NCI-H446 treated with DMSO at 0.1 percent for 48 hours (cell line): ENCODE results near the gene NR3C1.

Source experiments
- DNase-seq: peaks from one replicate; lab custom pipeline; 2025; lab: John Stamatoyannopoulos, UW

NR3C1 gene

GRCh38 chr5:143398451-143399237 is 4.8 kb downstream of the NR3C1 start:
- no peak for DNase-seq

- no peak for DNase-seq
Measured at GRCh38 chr5:143398053-143398355, 5.5 kb downstream of the NR3C1 start.

- DNase-seq, result no peak
Measured at GRCh38 chr5:143397302-143398052, 6.0 kb downstream of the NR3C1 start.

GRCh38 chr5:143396353-143396940 is 7.0 kb downstream of the NR3C1 start:
- DNase-seq, result no peak

- no peak for DNase-seq
Measured at GRCh38 chr5:143395638-143396352, 7.7 kb downstream of the NR3C1 start.

- no peak for DNase-seq
Measured at GRCh38 chr5:143393524-143393923, 10.0 kb downstream of the NR3C1 start.

GRCh38 chr5:143390941-143391340 is 12.5 kb downstream of the NR3C1 start:
- no peak for DNase-seq

GRCh38 chr5:143390258-143390657 is 13.2 kb downstream of the NR3C1 start:
- DNase-seq, result no peak

- DNase-seq, result no peak
Measured at GRCh38 chr5:143386725-143387124, 16.8 kb downstream of the NR3C1 start.

GRCh38 chr5:143384865-143385657 is 18.4 kb downstream of the NR3C1 start:
- DNase-seq, result no peak

- DNase-seq, result no peak
Measured at GRCh38 chr5:143383988-143384387, 19.5 kb downstream of the NR3C1 start.

GRCh38 chr5:143379606-143380005 is 23.9 kb downstream of the NR3C1 start:
- DNase-seq, result no peak

GRCh38 chr5:143376911-143377813 is 26.3 kb downstream of the NR3C1 start:
- no peak for DNase-seq

- no peak for DNase-seq
Measured at GRCh38 chr5:143376195-143376779, 27.2 kb downstream of the NR3C1 start.

- no peak for DNase-seq
Measured at GRCh38 chr5:143374496-143375217, 28.8 kb downstream of the NR3C1 start.

- no peak for DNase-seq
Measured at GRCh38 chr5:143373076-143373475, 30.4 kb downstream of the NR3C1 start.

GRCh38 chr5:143372187-143372829 is 31.2 kb downstream of the NR3C1 start:
- DNase-seq, result no peak

- no peak for DNase-seq
Measured at GRCh38 chr5:143370440-143370839, 33.0 kb downstream of the NR3C1 start.

GRCh38 chr5:143364061-143364460 is 39.4 kb downstream of the NR3C1 start:
- DNase-seq, result no peak
